HL-60/S4 treated with retinoic acid at 250 ng/mL for 4 days and 3 days (cell line): ENCODE measurements around the gene TJP2.
"Not testable (repeated sequence)": the region's sequence is repeated elsewhere in the genome, so short reads cannot be mapped to it uniquely, and the experiment has no call there.

Experiments
- in situ Hi-C: fragments of 300-500 bp; cut with MboI; formaldehyde crosslinking; loops from 2 replicates; pipeline ENCODE4 v1.7.0; 2022; ENCODE audit warnings: low sequenced_read_pairs

The TJP2 gene

GRCh38 chr9:69273161-69273560 is 99.1 kb downstream of the TJP2 start:
- in situ Hi-C loops: no loop called here

- in situ Hi-C loops: no loop called here
Observed at GRCh38 chr9:69276775-69277174, 102.7 kb downstream of the TJP2 start.

GRCh38 chr9:69279084-69279731 is 105.1 kb downstream of the TJP2 start:
- in situ Hi-C loops: no loop called here

GRCh38 chr9:69279733-69280132 is 105.7 kb downstream of the TJP2 start:
- in situ Hi-C loops: no loop called here

GRCh38 chr9:69283003-69283402 is 108.9 kb downstream of the TJP2 start:
- in situ Hi-C loops: no loop called here

GRCh38 chr9:69292078-69292477 is 118.0 kb downstream of the TJP2 start:
- in situ Hi-C loops: no loop called here

GRCh38 chr9:69293156-69293555 is 119.1 kb downstream of the TJP2 start:
- in situ Hi-C loops: no loop called here

- in situ Hi-C loops: no loop called here
Observed at GRCh38 chr9:69295872-69296552, 121.9 kb downstream of the TJP2 start.

GRCh38 chr9:69297300-69297980 is 123.4 kb downstream of the TJP2 start:
- in situ Hi-C loops: no loop called here

GRCh38 chr9:69299315-69299714 is 125.2 kb downstream of the TJP2 start:
- in situ Hi-C loops: no loop called here

GRCh38 chr9:69299826-69300225 is 125.7 kb downstream of the TJP2 start:
- in situ Hi-C loops: no loop called here

- in situ Hi-C loops: no loop called here
Observed at GRCh38 chr9:69303331-69303730, 129.3 kb downstream of the TJP2 start.

- in situ Hi-C loops: not testable (repeated sequence)
Observed at GRCh38 chr9:69306895-69307445, 132.9 kb downstream of the TJP2 start.

- in situ Hi-C loops: no loop called here
Observed at GRCh38 chr9:69307446-69308205, 133.5 kb downstream of the TJP2 start.

- in situ Hi-C loops: no loop called here
Observed at GRCh38 chr9:69308206-69308931, 134.3 kb downstream of the TJP2 start.

- in situ Hi-C loops: no loop called here
Observed at GRCh38 chr9:69313175-69313574, 139.1 kb downstream of the TJP2 start.

GRCh38 chr9:69314547-69314946 is 140.5 kb downstream of the TJP2 start:
- in situ Hi-C loops: no loop called here

- in situ Hi-C loops: no loop called here
Observed at GRCh38 chr9:69317081-69317480, 143.0 kb downstream of the TJP2 start.

GRCh38 chr9:69317894-69318293 is 143.8 kb downstream of the TJP2 start:
- in situ Hi-C loops: no loop called here

- in situ Hi-C loops: no loop called here
Observed at GRCh38 chr9:69319324-69320025, 145.4 kb downstream of the TJP2 start.
